ENCODE results near the gene C9orf153.

Gene C9orf153

GRCh38 chr9:86185872-86186271 is 73.6 kb downstream of the C9orf153 start:
- DNase-seq, result no peak

DNA sequence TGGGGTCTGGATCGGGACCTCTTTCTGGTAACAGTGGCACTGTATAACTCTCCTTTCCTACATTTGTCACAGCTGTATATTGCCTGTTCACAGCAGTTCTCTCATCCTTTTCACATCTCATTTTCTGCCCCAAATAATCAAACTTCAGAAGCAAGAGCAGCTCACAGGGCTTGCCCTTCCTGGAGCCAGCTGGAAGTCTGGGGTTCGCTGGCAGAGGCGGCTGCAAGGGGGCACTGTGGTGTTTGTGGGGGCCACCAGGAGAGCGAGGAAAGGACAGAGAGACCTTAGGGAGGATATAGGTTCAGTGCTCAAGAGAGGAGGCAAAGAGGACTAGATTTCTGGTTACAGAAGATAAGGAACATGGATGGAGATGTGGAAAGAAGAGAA is 75.3 kb downstream of the C9orf153 start:
- no peak for DNase-seq

- DNase-seq, result no peak
Observed at GRCh38 chr9:86183229-86184137, 76.0 kb downstream of the C9orf153 start.

DNA sequence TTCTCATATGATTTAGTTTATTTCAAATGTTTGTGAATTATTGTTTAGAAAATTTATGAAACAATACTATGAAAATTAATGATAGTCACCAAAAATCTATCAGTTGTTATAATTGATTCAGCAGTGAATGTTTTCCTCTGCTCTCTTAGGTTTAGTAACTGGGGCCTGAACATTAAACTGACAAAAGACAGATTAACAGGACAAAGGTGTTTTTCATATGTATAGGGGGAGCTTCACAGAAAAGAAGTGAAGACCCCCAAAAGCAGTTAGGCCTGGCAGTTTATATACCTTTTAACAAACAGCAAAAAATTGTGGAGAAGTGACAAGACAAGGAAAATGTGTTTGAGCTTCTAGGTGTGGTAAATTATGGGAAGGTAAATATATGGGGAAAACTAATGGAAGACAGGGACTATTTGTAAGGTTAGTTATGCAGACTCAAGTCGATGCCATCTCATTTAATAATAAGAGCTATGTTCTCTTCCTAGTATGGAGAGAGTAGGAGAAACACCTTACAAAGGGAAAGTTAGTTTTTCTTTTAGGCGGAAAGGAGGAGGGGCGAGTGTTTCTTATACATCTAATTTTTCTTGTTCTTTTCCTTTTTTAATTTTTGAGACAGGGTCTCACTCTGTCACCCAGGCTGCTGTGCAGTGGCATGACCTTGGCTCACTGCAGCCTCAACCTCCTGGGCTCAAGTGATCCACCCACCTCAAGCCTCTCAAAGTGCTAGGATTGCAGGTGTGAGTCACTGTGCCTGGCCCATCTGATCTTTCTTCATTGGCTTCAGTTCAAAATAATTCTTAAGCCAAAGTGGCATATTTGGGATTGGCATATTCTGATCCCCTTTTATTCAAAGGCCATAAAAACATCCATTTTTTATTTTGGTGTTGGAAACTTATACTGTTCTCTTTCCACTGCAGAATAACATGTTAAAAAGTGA is 77.8 kb downstream of the C9orf153 start:
- no peak for DNase-seq

- no peak for DNase-seq
Observed at GRCh38 chr9:86178503-86178902, 81.0 kb downstream of the C9orf153 start.

- no peak for DNase-seq
Observed at GRCh38 chr9:86177995-86178394, 81.5 kb downstream of the C9orf153 start.

- DNase-seq, result no peak
Observed at GRCh38 chr9:86176468-86176867, 83.0 kb downstream of the C9orf153 start.

DNA sequence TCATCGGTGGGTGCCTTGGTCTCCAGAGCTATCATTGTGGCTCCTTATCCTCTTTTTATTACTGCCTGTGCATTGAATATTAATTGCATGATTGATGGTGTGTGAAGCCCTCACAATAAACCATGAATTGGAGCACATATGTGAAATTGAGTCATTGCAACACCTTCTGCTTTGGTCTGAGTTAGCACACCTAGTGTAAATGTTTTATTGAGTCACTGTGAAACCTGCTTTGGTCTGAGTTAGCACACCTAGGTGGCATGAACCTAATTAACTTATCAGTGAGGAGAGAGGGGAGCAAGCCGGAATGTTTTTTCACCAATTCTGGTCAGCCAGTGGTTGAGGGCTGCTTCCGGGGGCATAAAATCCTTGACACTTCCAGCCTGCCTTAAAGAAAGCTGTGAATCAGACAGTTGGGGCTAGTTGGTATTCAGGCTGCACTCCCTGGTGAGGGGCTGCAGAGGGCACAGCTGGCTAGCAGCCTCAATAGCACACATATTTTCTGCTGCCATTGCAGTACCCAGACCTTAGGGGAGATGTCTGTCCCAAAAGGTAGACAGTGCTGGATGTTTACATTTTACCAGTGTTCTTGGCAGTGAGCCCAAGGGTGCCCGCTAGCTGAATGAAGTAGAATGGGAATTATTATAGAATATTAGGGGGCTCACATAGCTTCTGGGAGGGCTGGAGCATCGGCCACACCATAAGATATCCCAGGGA is 83.6 kb downstream of the C9orf153 start:
- DNase-seq, result no peak

DNA sequence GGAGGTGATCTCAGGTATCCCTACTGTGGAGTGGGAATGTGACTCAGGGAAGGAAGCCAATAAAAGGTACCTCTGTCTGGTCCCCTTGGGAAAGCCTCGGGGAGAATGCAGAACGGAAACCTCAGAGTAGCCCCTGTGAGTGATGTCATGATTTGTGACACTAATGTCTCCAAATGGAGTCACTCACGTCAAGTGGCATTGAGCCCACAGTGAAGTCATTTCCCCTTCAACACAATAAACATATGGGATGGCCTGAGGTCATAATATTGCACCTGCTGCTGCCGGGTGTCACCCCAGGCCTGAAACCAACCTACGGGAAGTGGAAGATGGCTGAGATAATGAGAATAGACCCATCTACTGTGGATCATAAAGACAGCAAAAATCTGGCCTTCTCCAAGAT is 84.2 kb downstream of the C9orf153 start:
- DNase-seq, result peak; percentile 38

Measured in DMS53 (cell line).